ENCODE measurements around the gene BABAM1. TPM values are rescaled to one million over a fixed set of nuclear protein-coding genes. Genes with fewer than 3 reads are reported as not detected.

The BABAM1 gene
- total and polyA plus RNA-seq, 10 of the 15 experiments (the other 5 are each of a cell fraction or from before 2014, with no cell fraction given), result 11.9 to 154 (median 103) TPM

GRCh38 chr19:17259118-17259780 lies 8.0 kb upstream of the BABAM1 start:
- Histone ChIP-seq H3K27ac (ENCODE audit: control insufficient read depth, insufficient read depth) (no peak overlapping the region), H2AFZ (ENCODE audit: control insufficient read depth, low read depth, low read length) (no peak overlapping the region), H3K4me2 (ENCODE audit: control insufficient read depth, insufficient read depth) (no peak overlapping the region), H4K20me1 (ENCODE audit: control insufficient read depth, insufficient read depth) (no peaks in the 10 kb centered on the region), H3K9me3 (replicated peaks; ENCODE audit: control insufficient read depth, insufficient read depth, low read length) (no peaks in the 10 kb centered on the region; the same call in 2 of the 3 replicates), H3K27me3 (replicated peaks in 1 of 2; ENCODE audit: control insufficient read depth in 2 of 2, insufficient read depth in 2 of 2, low read length in 1 of 2) (no peaks in the 10 kb centered on the region), H3K79me2 (ENCODE audit: control insufficient read depth, insufficient read depth, low read length) (no peaks in the 10 kb centered on the region), H3K4me1 (ENCODE audit: control insufficient read depth, insufficient read depth, low read length) (peaks cover 2% of the 10 kb centered on the region; the same call in 1 of the 2 replicates), H3K9ac (ENCODE audit: control insufficient read depth, insufficient read depth, low read length) (no peak overlapping the region), H3K4me3 (no peak overlapping the region), H3K36me3 (ENCODE audit: control insufficient read depth in 2 of 2, insufficient read depth in 2 of 2, low read length in 1 of 2) (no peaks in the 10 kb centered on the region)
- no TSS peak for BruUV-seq (replicated peaks)
- ChIA-PET RAD21 (ENCODE audit: unreplicated experiment) (interaction anchor here (0.6 to 2.3 kb wide), 3 partner anchors 21 to 26 kb away, joined by 3 to 12 read pairs (median 4); partner anchors contain the start of gene ANKLE1), CTCF (interaction anchor here (0.6 to 10.5 kb wide), 17 partner anchors 8 to 256 kb away, joined by 3 to 120 read pairs (median 4); partner anchors contain the start of genes ANKLE1, BABAM1 and USE1), POLR2A (interaction anchor here (0.6 to 0.7 kb wide), 3 partner anchors 25 to 576 kb away, joined by 3 to 5 read pairs (median 3); no protein-coding TSS in a partner anchor), SMC1A (ENCODE audit: uncharacterized antibody, unreplicated experiment) (interaction anchor here (0.6 to 1.8 kb wide), 6 partner anchors 12 to 147 kb away, joined by 3 to 7 read pairs (median 4); partner anchors contain the start of genes ANKLE1 and USE1)
- DNase-seq (ENCODE audit: low read depth, low spot score), result no peak
- in situ Hi-C loops (cut with MboI) (no loop called here), intact Hi-C loops (cut with micrococcal nuclease; ENCODE audit: unreplicated experiment) (no loop called here)
- FAIRE-seq, result no peak
- TF ChIP-seq POLR2A (IDR thresholded peaks at IDR 0.05; ENCODE audit: low read depth, low read length) (no peak), ZNF687 (IDR thresholded peaks at IDR 0.05) (no peak), SMARCA5 (IDR thresholded peaks at IDR 0.05) (no peak), IRF5 (IDR thresholded peaks at IDR 0.05; ENCODE audit: borderline replicate concordance) (no peak), ZNF622 (IDR thresholded peaks at IDR 0.05) (no peak), LARP7 (IDR thresholded peaks at IDR 0.05) (no peak), PML (IDR thresholded peaks at IDR 0.05; ENCODE audit: low read length) (no peak), TCF3 (IDR thresholded peaks at IDR 0.05; ENCODE audit: borderline replicate concordance, insufficient read depth, low read depth, low read length) (no peak), E4F1 (IDR thresholded peaks at IDR 0.05; ENCODE audit: borderline replicate concordance, partially characterized antibody) (no peak), ESRRA (IDR thresholded peaks at IDR 0.05; ENCODE audit: low read length) (no peak), KAT2A (conservative IDR thresholded peaks at IDR 0.05; ENCODE audit: control insufficient read depth, low read depth, low read length) (no peak), NFYA (IDR thresholded peaks at IDR 0.05; ENCODE audit: borderline replicate concordance, low read depth, low read length) (no peak), GABPA (IDR thresholded peaks at IDR 0.05; ENCODE audit: low read depth) (no peak), RAD21 (IDR thresholded peaks at IDR 0.05; ENCODE audit: insufficient read depth, low read depth, low read length) (no peak), YBX1 (IDR thresholded peaks at IDR 0.05) (no peak)
- no peak for ATAC-seq
- 69% methylated on average over 9 of the region's 9 CpGs for WGBS (ENCODE audit: insufficient coverage, insufficient replicate concordance, low lambda C conversion rate, missing lambda C conversion rate)

All from GM12878 (cell line).